Posterior vena cava (tissue), 2 donors: ENCODE measurements around the gene FAM117A. TPM values are rescaled to one million over a fixed set of nuclear protein-coding genes. Genes with fewer than 3 reads are reported as not detected.
"Not testable (repeated sequence)": the region's sequence is repeated elsewhere in the genome, so short reads cannot be mapped to it uniquely, and the experiment has no call there.

Source experiments
- DNase-seq: peaks from one replicate; pipeline ENCODE4 v3.0.0-alpha.2; 2020; ENCODE audit warnings: low spot score
- intact Hi-C, 2 donors: fragments of 100-400 bp; cut with DNase I; formaldehyde crosslinking; loops; one replicate each; pipeline versions ENCODE4 v1.14.1 to v1.14.2; 2022 to 2023
- total RNA-seq, 2 donors: library from RNA; stranded (reverse); fragmentation: NEBNext Ultra II Directional; extraction: Animal tissue kit (Norgen Biotek cat#: 25700); gene quantifications; one replicate each; pipeline ENCODE4 v1.2.1, GENCODE V29; 2021
- donor health status: DM: yes; HTN: yes; CAD: no.
- donor health status: DM: yes; HTN: yes; CAD: no.

FAM117A gene
- total RNA-seq, 2 donors from 2014 or later, result 6.5 to 11.1 TPM

DNA sequence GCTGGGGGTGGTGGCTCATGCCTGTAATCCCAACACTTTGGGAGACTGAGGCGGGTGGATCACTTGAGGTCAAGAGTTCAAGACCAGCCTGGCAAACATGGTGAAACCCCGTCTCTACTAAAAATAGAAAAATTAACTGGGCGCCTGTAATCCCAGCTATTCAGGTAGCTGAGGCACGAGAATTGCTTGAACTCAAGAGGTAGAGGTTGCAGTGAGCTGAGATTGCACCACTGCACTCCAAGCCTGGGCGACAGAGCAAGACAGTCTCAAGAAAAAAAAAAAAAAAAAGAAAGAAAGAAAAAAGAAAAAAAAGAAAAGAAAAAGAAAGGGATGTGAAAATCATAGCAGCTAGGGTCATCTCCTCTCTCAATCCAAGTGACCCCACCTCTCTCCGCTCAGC lies 39.4 kb downstream of the FAM117A start:
- DNase-seq, intact Hi-C loops: not testable (repeated sequence)

DNA sequence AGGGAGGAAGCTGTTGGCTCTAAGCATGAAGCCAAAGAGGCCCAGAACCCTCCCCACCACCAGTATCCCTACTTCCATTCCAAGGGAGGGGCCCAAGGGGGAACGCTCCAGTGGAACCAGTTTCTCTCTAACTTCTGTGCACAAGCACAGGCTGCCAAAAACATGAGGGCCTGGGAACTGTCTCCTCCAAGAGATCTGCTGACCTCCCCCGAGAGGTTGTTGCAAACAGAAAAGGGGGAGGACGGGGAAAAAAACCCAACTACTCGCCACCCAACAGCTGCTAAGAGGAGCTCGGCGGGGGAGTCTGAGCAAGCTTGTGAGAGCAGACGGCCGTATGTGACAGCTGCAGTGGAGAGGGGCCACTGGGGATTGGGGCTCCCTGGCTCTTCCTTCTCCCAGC lies 40.5 kb downstream of the FAM117A start:
- intact Hi-C loops, result no loop called here
- DNase-seq, result no peak

GRCh38 chr17:49722066-49722465 lies 41.9 kb downstream of the FAM117A start:
- intact Hi-C loops, result no loop called here
- no peak for DNase-seq

- DNase-seq, result no peak
- intact Hi-C loops, result loop anchor here in 1 of 2 donors (10.0 kb wide), 1 partner anchor 47 kb away; the partner anchor contains the start of gene FAM117A
Observed at GRCh38 chr17:49717371-49717861, 46.5 kb downstream of the FAM117A start.

DNA sequence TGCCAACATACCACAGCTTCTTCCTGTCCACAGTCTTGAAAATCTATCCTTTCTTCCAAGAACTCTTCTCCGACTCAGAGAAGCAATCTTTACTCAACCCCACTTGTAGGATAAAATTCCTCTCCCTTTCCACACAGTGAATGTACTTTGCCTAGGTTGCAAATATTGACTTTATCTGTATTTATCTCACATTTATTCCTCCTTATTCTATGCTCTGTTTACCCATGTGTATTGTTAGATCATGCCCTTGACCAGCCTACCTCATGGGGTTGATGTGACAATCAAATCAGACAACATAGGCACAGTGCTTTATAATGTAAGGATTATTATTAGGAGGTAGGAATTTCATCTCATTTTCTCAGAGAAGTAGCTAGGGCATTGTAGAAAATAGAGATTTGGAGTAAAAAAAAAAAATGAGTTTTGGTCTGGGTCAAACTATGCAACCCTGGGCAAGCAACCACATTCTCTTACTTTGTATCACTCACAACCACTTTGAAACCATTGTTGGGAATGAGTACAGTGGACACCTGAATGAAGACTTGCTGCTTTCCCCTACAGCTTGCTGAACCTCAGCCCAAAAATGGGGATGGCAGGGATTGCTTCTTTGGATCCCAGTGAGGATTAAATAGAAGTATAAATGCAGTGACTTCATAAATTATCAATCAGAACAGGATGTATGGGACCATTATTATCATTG lies 47.1 kb downstream of the FAM117A start:
- intact Hi-C loops, result loop anchor here in 1 of 2 donors (10.0 kb wide), 1 partner anchor 48 kb away; the partner anchor contains the start of gene FAM117A
- no peak for DNase-seq

GRCh38 chr17:49715717-49716279 lies 48.1 kb downstream of the FAM117A start:
- DNase-seq, result no peak
- intact Hi-C loops, result loop anchor here in 1 of 2 donors (10.0 kb wide), 1 partner anchor 49 kb away; the partner anchor contains the start of gene FAM117A

DNA sequence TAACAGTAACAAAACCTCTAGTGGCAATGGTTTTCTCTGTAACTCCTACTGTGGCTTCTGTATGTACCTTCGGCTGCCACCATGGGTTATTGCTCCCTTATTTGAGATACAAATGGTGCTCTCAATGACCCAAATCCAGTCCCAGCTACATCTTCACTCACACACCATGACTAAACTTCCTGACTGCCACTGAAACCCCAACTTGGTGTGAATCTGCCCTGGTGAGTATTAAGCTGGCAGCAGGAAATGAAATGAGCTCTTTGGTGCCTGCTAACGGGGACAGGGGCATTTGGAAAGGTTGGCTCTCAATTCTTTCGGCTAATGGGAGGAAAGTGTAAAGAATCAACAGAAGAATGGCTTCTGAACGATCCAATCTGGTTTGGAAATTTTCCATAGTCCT lies 48.7 kb downstream of the FAM117A start:
- no peak for DNase-seq
- intact Hi-C loops, result loop anchor here in 1 of 2 donors (10.0 kb wide), 1 partner anchor 50 kb away; the partner anchor contains the start of gene FAM117A

DNA sequence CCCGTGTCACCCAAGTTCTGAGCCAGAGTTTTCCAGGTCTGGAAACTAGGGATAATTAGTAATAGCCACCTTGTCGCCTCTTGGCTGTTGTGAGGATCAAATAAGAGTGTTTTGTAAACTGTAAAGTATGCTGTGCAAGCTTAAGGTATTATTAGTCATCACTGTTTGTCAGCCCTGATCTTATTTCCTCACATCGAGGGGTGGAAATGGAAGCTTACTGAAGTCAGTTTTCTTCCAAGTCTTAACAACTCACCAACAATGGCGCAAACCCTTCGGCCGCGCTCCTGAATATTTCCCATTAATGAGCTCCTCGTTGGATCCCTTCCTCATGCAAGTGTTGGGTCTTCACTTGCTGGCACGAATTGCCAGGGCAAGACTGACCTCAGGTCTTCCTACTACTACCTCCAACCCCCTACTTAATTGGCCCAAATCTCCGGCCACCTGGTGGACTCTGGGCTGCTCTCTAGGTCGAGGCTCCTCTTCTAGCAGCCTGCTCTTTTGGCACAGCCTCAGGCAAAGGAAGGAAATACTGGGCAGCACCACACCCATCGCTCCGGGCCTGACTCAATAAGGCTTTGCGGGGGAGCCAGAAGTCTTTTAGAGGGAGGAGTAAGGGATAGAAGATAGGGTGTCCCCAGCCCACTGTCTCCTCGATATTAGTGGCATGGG lies 55.3 kb downstream of the FAM117A start:
- DNase-seq, result peak; percentile 61
- intact Hi-C loops, result loop anchor here in 1 of 2 donors (5.0 kb wide), 2 partner anchors 69 to 144 kb away; no protein-coding TSS in a partner anchor

GRCh38 chr17:49707608-49708514 lies 56.1 kb downstream of the FAM117A start, which contains the start of gene SLC35B1:
SLC35B1 (minus strand) TSS chr17:49707964; CDS start chr17:49707833, 131 bp downstream.
- peak; percentile 100 for DNase-seq
- intact Hi-C loops, result loop anchor here in 1 of 2 donors (5.0 kb wide), 2 partner anchors 69 to 144 kb away; no protein-coding TSS in a partner anchor

DNA sequence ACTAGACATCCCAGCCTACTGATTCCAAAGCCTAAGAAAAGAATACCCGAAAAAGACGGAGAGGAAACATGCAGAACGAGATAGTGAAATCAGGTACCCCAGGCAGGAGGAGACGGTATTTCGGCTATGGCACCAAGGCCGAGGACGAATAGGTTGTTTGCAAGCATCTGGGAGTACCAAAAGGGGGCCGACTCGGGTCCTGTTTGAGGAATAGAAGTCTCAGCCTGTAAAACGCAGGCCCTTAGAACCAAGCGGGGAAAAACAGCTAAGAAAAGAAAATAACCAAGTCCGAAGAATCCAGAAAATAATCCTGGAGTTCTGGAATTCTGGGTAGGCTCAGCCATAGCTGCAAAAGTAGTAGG lies 56.7 kb downstream of the FAM117A start:
- intact Hi-C loops, result loop anchor here in 1 of 2 donors (5.0 kb wide), 2 partner anchors 70 to 145 kb away; no protein-coding TSS in a partner anchor
- no peak for DNase-seq

- intact Hi-C loops, result loop anchor here in 1 of 2 donors (5.0 kb wide), 2 partner anchors 72 to 147 kb away; no protein-coding TSS in a partner anchor
- DNase-seq, result no peak
Observed at GRCh38 chr17:49705254-49705653, 58.7 kb downstream of the FAM117A start.

- no peak for DNase-seq
- intact Hi-C loops, result no loop called here
Observed at GRCh38 chr17:49703557-49704277, 60.2 kb downstream of the FAM117A start.

- intact Hi-C loops, result no loop called here
Observed at GRCh38 chr17:49700960-49701359, 63.0 kb downstream of the FAM117A start.

GRCh38 chr17:49699966-49700575 lies 63.9 kb downstream of the FAM117A start:
- intact Hi-C loops, result loop anchor here (5.0 to 10.0 kb wide), 2 partner anchors 288 to 1785 kb away; partner anchors contain the start of gene PHB1 (in 1 of the 2)
- no peak for DNase-seq

More at GRCh38 chr17:49700960-49701359, 63.0 kb downstream of the FAM117A start:
- DNase-seq, result no peak

DNA sequence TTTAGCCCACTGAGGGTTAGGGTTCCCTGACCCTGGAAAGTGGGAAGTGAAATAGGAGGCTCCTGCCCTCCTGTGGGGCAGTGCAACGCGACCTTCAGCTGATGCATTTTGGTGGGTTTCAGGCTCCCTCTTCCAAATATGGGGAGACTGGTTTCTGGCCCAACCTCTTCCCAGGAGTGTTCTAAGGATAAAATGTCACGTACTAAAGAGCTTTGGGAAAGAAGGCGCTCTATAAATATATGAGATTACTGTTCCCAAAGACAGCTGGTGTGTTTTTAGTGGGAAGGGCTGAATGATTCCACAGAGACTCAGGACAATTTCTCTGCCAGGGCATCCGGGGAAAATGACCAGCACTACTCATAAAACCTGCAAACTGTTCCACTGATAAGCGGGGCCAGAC lies 65.9 kb downstream of the FAM117A start:
- intact Hi-C loops, result loop anchor here (5.0 to 10.0 kb wide), 2 partner anchors 286 to 1783 kb away; partner anchors contain the start of gene PHB1 (in 1 of the 2)
- DNase-seq, result no peak

DNA sequence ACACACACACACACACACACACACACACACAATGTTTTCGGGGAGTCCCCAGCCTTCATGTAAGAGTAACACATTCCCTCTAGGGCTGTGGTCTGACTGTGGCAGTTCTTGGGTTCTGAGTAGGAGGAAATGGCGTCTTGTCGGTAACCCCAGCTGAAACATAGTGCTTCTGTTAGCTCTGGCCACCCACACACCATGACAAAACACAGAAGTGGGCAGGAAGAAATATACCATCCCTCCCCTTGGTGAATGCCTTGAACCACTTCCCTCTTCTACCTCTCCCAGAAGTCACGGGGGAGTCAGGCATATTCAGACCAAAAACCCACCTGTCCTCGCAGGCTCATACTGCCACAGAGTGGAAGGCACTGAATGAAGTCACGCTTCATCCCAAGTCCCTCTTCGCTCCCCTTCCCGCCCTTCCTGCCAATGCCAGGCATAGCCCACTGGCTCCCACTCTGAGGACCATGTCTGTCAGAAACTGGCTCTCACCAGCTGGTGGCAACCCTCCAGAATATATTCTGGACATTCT lies 67.6 kb downstream of the FAM117A start:
- DNase-seq, result no peak
- intact Hi-C loops, result loop anchor here (5.0 to 10.0 kb wide), 2 partner anchors 284 to 1781 kb away; partner anchors contain the start of gene PHB1 (in 1 of the 2)

DNA sequence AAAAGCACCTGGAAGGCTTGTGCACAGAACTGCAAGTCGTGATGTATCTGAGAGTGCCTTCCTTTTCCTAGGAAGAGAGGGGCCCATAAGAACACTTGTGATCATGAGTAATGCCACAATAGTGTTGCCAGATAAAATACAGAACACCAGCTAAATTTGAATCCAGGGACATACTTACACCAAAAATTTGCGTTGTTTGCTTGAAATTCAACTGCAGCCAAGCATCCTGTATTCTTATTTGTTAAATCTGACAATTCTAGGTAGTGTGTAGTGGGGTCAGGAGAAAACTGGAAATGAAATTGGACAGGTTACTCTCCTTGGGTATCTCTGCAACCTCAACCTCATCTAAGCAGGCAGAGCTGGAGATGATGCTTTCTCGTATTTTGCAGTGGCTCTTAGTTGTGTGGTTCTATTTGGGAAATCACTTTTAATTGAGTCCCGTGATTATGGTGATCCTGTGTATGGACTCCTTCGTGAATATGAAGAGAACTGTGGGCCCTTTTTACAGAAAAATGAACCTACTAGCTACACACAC lies 68.2 kb downstream of the FAM117A start:
- DNase-seq, result no peak
- intact Hi-C loops, result loop anchor here (2.0 to 10.0 kb wide), 3 partner anchors 125 to 1781 kb away; partner anchors contain the start of gene PHB1 (in 1 of the 2)
